Activated T-helper 17 cell treated with anti-CD3 and anti-CD28 coated beads, Interleukin-2, amount 50 U/mL, for 72 hours (primary cell): Measurements from ENCODE around the gene MCOLN3. TPM values are rescaled to one million over a fixed set of nuclear protein-coding genes. Genes with fewer than 3 reads are reported as not detected.

Experiments used
- ATAC-seq: fragments of 150-1000 bp; cut with Tn5 transposase; replicated peaks from 2 replicates; pipeline ENCODE4 v1.10.0; 2021; ENCODE audit warnings: mild to moderate bottlenecking, moderate library complexity
- H3K27ac Mint-ChIP-seq: one replicate; pipeline ENCODE4 v1.8.0; 2022; ENCODE audit warnings: mixed read lengths
- H3K27me3 Mint-ChIP-seq: one replicate; pipeline ENCODE4 v1.8.0; 2022; ENCODE audit warnings: mixed read lengths
- H3K36me3 Mint-ChIP-seq: one replicate; pipeline ENCODE4 v1.8.0; 2022; ENCODE audit warnings: low read depth, mild to moderate bottlenecking, mixed read lengths
- H3K4me1 Mint-ChIP-seq: one replicate; pipeline ENCODE4 v1.8.0; 2022; ENCODE audit warnings: mixed read lengths
- H3K4me3 Mint-ChIP-seq: one replicate; pipeline ENCODE4 v1.8.0; 2022; ENCODE audit warnings: mild to moderate bottlenecking, mixed read lengths
- H3K9me3 Mint-ChIP-seq: one replicate; pipeline ENCODE4 v1.8.0; 2022; ENCODE audit warnings: mixed read lengths
- total RNA-seq, 2 donors: library from RNA; stranded (reverse); gene quantifications; one replicate each; pipeline ENCODE4 v1.2.3, GENCODE V29; 2022

Gene MCOLN3
- under 1 TPM; 0.43 to 0.90 TPM for total RNA-seq

DNA sequence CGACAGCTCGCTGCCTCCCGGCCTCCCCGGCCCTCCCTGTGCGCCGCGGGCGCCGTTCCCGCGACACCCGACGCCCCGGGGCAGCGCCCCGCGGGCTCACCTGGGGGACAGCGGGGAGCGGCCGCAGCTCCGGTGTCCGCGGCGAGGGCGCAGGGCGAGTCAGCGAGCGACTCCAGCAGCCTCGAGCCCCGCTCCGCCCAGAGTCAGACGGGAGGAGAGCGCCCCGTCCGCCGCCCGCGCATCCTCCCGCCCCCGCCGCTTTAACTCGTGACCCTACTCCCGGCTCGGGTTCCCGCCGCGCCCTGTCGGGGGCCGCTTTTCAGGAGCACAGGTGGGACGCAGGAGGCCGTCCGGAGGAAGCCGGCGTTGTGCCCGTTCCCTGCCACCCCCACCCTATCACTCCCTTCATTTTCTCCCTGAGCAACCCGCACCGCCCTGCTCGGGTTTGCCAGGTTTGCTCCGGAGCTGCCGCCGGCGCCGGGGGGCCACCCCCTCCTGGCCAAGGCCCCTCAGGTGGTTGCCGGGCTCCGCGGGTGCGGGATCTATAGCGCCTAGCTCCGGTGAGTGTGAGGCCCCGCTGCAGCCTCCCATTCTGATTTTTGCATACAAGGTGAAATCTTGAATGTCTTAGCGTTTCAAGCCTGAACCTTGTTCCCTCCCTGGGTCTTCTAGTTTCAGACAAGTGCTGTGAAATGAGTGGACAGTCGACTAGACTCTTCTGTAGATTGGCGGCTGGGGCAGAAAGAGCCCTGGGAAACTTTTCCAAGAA lies at the start of gene MCOLN3:
MCOLN3 (minus strand) TSS at position 205 of the 769 bp plus-strand sequence. CDS start 3,140 bp downstream, outside the sequence.
- peaks cover 34% of the 10 kb centered on the region for H3K27me3 Mint-ChIP-seq
- H3K27ac Mint-ChIP-seq = no peak within 1 kb of the TSS
- no peaks in the 10 kb centered on the region for H3K36me3 Mint-ChIP-seq
- ATAC-seq = peak; percentile 72
- H3K4me3 Mint-ChIP-seq = peak within 1 kb of the TSS; percentile 69
- no peaks in the 10 kb centered on the region for H3K9me3 Mint-ChIP-seq
- peaks cover 12% of the 10 kb centered on the region for H3K4me1 Mint-ChIP-seq

- peaks cover 19% of the 10 kb centered on the region for H3K27me3 Mint-ChIP-seq
- H3K27ac Mint-ChIP-seq = no peak overlapping the region
- H3K4me1 Mint-ChIP-seq = peaks cover 5% of the 10 kb centered on the region
- no peak overlapping the region for H3K4me3 Mint-ChIP-seq
- H3K9me3 Mint-ChIP-seq = no peaks in the 10 kb centered on the region
- H3K36me3 Mint-ChIP-seq = no peaks in the 10 kb centered on the region
- ATAC-seq = no peak
Observed at GRCh38 chr1:85093644-85094043, 45.3 kb upstream of the MCOLN3 start.

DNA sequence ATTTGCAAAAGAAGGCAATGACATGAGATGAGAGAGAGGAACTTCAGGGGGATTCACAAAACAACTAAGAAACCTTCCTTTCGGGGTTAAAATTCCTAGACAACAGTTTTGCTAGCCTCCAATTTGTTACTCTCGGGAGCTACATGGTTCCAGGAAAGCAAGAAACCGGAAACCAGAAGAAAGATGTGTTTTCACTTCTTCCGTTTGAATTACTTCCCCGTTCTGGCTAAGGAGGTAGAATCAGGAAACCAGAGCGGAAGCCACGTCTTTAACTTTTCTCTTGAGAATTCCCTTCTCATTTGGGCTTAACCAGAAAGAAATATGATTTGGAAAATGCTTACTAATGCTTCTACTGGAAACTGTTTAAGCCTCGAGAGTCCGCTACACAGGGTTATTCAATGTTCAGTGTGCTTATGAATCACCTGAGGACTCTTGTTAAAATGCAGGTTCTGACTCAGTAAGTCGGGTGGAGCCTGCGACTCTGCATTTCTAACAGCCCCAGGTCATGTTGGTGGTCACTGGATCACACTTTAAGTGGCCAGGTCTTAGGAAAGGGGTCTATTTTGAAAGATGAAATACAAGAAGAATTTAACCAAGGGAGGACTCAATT lies 43.5 kb upstream of the MCOLN3 start:
- ATAC-seq = peak; percentile 94
- Mint-ChIP-seq H3K27ac (peak overlapping the region; percentile 74), H3K27me3 (peaks cover 19% of the 10 kb centered on the region), H3K4me3 (peak overlapping the region; percentile 75), H3K36me3 (no peaks in the 10 kb centered on the region), H3K4me1 (peaks cover 5% of the 10 kb centered on the region), H3K9me3 (no peaks in the 10 kb centered on the region)

GRCh38 chr1:85090225-85090624 lies 41.9 kb upstream of the MCOLN3 start:
- ATAC-seq = peak; percentile 25
- H3K9me3 Mint-ChIP-seq = no peaks in the 10 kb centered on the region
- no peaks in the 10 kb centered on the region for H3K36me3 Mint-ChIP-seq
- peaks cover 9% of the 10 kb centered on the region for H3K27me3 Mint-ChIP-seq
- no peak overlapping the region for H3K4me3 Mint-ChIP-seq
- H3K4me1 Mint-ChIP-seq = peaks cover 5% of the 10 kb centered on the region
- no peak overlapping the region for H3K27ac Mint-ChIP-seq

DNA sequence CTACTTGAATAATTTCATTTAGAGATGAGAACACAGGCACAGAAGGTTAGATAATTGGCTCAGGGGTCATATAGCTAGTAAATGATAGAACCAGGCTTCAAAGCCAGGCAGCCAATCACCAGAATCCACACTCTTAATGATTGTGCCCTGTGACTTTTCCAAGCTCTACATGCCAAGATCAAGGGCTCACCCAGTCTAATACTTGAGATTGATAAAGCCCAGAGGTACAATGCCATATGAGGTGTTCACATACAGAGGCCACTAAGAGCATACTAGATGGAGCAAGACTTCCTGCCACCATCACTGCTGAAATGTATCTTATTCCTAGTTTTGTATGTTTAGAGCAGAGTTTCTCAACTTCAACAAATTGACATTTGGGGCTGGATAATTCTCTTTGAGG lies 40.9 kb upstream of the MCOLN3 start:
- H3K4me3 Mint-ChIP-seq = no peak overlapping the region
- H3K27ac Mint-ChIP-seq = no peak overlapping the region
- no peaks in the 10 kb centered on the region for H3K36me3 Mint-ChIP-seq
- no peak for ATAC-seq
- no peaks in the 10 kb centered on the region for H3K9me3 Mint-ChIP-seq
- peaks cover 5% of the 10 kb centered on the region for H3K4me1 Mint-ChIP-seq
- peaks cover 8% of the 10 kb centered on the region for H3K27me3 Mint-ChIP-seq

DNA sequence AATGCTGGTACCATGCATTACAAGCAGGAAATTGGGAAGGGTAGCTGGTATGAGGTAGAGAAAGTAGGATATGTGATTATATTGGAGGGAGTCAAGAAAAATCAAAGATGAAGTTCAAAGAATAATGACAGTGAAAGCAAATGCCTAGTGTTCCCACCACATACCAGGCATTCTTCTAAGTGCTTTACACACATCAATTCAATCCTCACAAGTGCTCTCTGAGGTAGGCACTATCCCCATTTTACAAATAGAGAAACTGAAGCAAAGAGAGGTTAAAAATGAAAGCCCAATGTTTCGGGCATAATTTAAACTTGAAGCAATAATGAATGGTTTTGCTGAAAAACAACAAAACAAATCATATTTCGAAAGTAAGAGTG lies 40.1 kb upstream of the MCOLN3 start:
- H3K27ac Mint-ChIP-seq = no peak overlapping the region
- ATAC-seq = no peak
- peaks cover 8% of the 10 kb centered on the region for H3K27me3 Mint-ChIP-seq
- H3K4me1 Mint-ChIP-seq = peaks cover 5% of the 10 kb centered on the region
- no peaks in the 10 kb centered on the region for H3K36me3 Mint-ChIP-seq
- H3K4me3 Mint-ChIP-seq = no peak overlapping the region
- no peaks in the 10 kb centered on the region for H3K9me3 Mint-ChIP-seq

- Mint-ChIP-seq H3K9me3 (no peaks in the 10 kb centered on the region), H3K27ac (no peak overlapping the region), H3K4me1 (peaks cover 5% of the 10 kb centered on the region), H3K4me3 (no peak overlapping the region), H3K27me3 (peaks cover 9% of the 10 kb centered on the region), H3K36me3 (no peaks in the 10 kb centered on the region)
- no peak for ATAC-seq
Observed at GRCh38 chr1:85087659-85088407, 39.5 kb upstream of the MCOLN3 start.

GRCh38 chr1:85085417-85085816 lies 37.1 kb upstream of the MCOLN3 start:
- Mint-ChIP-seq H3K4me3 (no peak overlapping the region), H3K27ac (no peak overlapping the region), H3K27me3 (peaks cover 6% of the 10 kb centered on the region), H3K9me3 (no peaks in the 10 kb centered on the region), H3K4me1 (no peaks in the 10 kb centered on the region), H3K36me3 (no peaks in the 10 kb centered on the region)
- ATAC-seq = no peak

- H3K27ac Mint-ChIP-seq = no peak overlapping the region
- no peaks in the 10 kb centered on the region for H3K4me1 Mint-ChIP-seq
- H3K36me3 Mint-ChIP-seq = no peaks in the 10 kb centered on the region
- H3K27me3 Mint-ChIP-seq = peaks cover 3% of the 10 kb centered on the region
- no peaks in the 10 kb centered on the region for H3K9me3 Mint-ChIP-seq
- H3K4me3 Mint-ChIP-seq = no peak overlapping the region
- no peak for ATAC-seq
Observed at GRCh38 chr1:85078903-85079302, 30.6 kb upstream of the MCOLN3 start.

DNA sequence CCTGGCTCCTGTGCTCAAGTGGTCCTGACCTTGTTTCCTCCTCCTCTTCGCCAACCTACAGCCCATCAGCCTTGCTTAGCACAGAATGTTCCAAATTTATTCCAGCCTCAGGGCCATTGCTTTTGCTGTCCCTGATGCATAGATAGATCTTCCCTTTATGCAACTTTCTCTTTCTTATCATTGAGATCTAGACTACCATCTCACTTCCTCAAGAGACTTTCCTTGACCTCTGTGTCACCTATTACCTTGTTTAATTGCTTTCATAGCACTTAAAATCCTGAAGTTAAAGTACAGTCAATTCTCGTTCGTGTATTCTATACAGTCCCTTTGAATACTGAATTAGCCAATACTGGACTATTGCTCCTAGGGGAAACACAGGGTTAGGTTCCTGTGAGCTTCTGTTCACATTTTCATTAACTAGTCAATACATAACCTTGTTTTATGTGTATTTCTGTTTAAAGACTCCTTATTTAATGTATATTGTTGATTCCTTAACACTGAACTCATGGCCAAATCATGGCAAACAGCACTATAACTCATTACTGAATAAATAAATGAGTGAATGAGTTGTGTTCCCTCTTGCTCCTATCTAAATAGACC lies 26.2 kb upstream of the MCOLN3 start:
- no peaks in the 10 kb centered on the region for H3K27me3 Mint-ChIP-seq
- no peak overlapping the region for H3K4me3 Mint-ChIP-seq
- no peaks in the 10 kb centered on the region for H3K36me3 Mint-ChIP-seq
- no peak for ATAC-seq
- no peaks in the 10 kb centered on the region for H3K9me3 Mint-ChIP-seq
- H3K27ac Mint-ChIP-seq = no peak overlapping the region
- no peaks in the 10 kb centered on the region for H3K4me1 Mint-ChIP-seq

GRCh38 chr1:85070972-85071492 lies 22.7 kb upstream of the MCOLN3 start:
- H3K27ac Mint-ChIP-seq = no peak overlapping the region
- H3K9me3 Mint-ChIP-seq = no peaks in the 10 kb centered on the region
- ATAC-seq = no peak
- H3K4me1 Mint-ChIP-seq = no peaks in the 10 kb centered on the region
- no peak overlapping the region for H3K4me3 Mint-ChIP-seq
- H3K27me3 Mint-ChIP-seq = peaks cover 9% of the 10 kb centered on the region
- no peaks in the 10 kb centered on the region for H3K36me3 Mint-ChIP-seq

GRCh38 chr1:85068846-85069245 lies 20.5 kb upstream of the MCOLN3 start:
- no peaks in the 10 kb centered on the region for H3K4me1 Mint-ChIP-seq
- H3K4me3 Mint-ChIP-seq = no peak overlapping the region
- peaks cover 13% of the 10 kb centered on the region for H3K27me3 Mint-ChIP-seq
- H3K9me3 Mint-ChIP-seq = no peaks in the 10 kb centered on the region
- no peak for ATAC-seq
- H3K27ac Mint-ChIP-seq = no peak overlapping the region
- no peaks in the 10 kb centered on the region for H3K36me3 Mint-ChIP-seq

DNA sequence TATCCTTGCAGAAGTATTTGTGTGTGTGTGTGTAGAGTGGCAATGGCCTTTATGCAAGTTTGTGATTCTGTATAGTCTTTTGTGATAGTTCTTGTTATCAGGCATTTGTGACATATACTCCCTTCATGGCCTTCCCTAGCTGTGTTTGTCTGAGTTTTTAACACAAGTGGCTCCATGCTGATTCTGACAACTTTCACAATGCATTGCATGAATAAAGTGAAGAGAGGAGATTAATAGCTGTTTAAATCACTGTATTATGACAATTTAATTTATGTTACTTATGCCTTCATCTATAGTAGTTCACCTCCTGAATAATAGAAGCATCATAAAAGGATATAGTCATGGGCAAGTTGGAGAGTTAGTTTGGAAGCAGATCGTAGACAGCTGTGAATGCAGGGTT lies 17.2 kb upstream of the MCOLN3 start:
- H3K4me1 Mint-ChIP-seq = peaks cover 12% of the 10 kb centered on the region
- H3K27me3 Mint-ChIP-seq = peaks cover 19% of the 10 kb centered on the region
- H3K27ac Mint-ChIP-seq = no peak overlapping the region
- H3K36me3 Mint-ChIP-seq = no peaks in the 10 kb centered on the region
- no peak for ATAC-seq
- H3K9me3 Mint-ChIP-seq = no peaks in the 10 kb centered on the region
- no peak overlapping the region for H3K4me3 Mint-ChIP-seq

DNA sequence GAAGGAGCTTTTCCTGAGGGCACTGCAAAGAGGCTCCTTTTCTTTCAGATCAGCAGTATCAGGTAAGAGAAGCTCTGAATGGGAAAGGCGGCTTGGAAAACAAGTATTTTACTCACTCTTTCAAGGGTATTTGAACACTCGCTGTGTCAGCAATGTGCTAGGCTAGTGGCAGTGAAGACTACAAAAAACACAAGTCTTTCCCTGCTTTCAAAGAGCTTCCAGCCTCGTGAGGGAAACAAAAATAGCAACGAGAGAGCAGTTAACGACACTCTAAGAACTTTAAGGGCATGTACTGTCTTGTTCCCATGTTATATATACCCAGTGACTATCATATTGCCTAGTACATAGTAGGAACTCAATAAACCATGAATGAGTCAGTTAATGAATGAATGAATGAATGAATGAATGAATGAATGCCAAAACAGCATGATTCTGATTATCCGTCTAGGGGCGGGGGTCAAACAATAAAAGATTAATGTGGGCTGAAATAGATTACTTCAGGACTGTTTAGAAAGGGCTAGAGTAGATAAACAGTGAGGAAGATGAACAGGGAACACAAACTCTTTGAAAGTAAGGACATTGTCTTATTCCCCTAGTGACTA lies 14.2 kb upstream of the MCOLN3 start:
- Mint-ChIP-seq H3K27ac (peak overlapping the region; percentile 81), H3K27me3 (peaks cover 24% of the 10 kb centered on the region), H3K4me3 (peak overlapping the region; percentile 78), H3K4me1 (peaks cover 12% of the 10 kb centered on the region), H3K36me3 (no peaks in the 10 kb centered on the region), H3K9me3 (no peaks in the 10 kb centered on the region)
- no peak for ATAC-seq
